HEK293 (cell line): Measurements from ENCODE around the gene KCNJ6.

Experiments
- CTCF ChIA-PET: fragments of 350-600 bp; formaldehyde crosslinking; extraction: SDS; loops from one replicate; lab custom pipeline; 2021; ENCODE audit warnings: antibody characterized with exemption; lab: Yijun Ruan, JAX
- POLR2A ChIA-PET: fragments of 300-600 bp; formaldehyde crosslinking; extraction: SDS; loops from one replicate; lab custom pipeline; 2020; ENCODE audit warnings: antibody characterized with exemption, inconsistent platforms; lab: Yijun Ruan, JAX
- H3K27ac ChIP-seq: fragments of 200-500 bp; sonication (Bioruptor generic); 2 replicates; pipeline ENCODE4 v1.5.1; 2014; ENCODE audit warnings: low read depth, low read length, control low read depth, inconsistent platforms; ENCODE audit errors: extremely low read depth
- H3K36me3 ChIP-seq, 2 experiments: fragments of 200-500 bp in 1 of 2; sonication (Bioruptor generic) in 1 of 2; 1 replicate in 1 of 2; 2 replicates in 1 of 2; pipeline ENCODE4 v1.5.1; 2014 to 2017; ENCODE audit warnings: inconsistent platforms in 2 of 2, low read length in 2 of 2; ENCODE audit not compliant: control insufficient read depth in 2 of 2, insufficient read depth in 1 of 2
- H3K4me1 ChIP-seq: fragments of 200-500 bp; sonication (Bioruptor generic); 2 replicates; pipeline ENCODE4 v1.5.1; 2014; ENCODE audit warnings: mild to moderate bottlenecking, low read length, inconsistent platforms; ENCODE audit not compliant: control insufficient read depth, insufficient read depth
- H3K4me3 ChIP-seq: 2 replicates; pipeline ENCODE4 v1.5.1; 2011; ENCODE audit warnings: low read depth, mild to moderate bottlenecking, control low read depth, low read length, moderate library complexity
- H3K9me3 ChIP-seq: fragments of 200-500 bp; sonication (Bioruptor generic); 2 replicates; pipeline ENCODE4 v1.5.1; 2014; ENCODE audit warnings: low read depth, low read length, inconsistent platforms; ENCODE audit not compliant: control insufficient read depth, insufficient read depth
- OSR2 ChIP-seq: fragments of 450-650 bp; formaldehyde crosslinking; IDR thresholded peaks from 2 replicates; pipeline ENCODE4 v1.5.1; 2016; ENCODE audit warnings: missing biosample characterization, missing genetic modification characterization
- PRDM10 ChIP-seq: fragments of 450-650 bp; formaldehyde crosslinking; IDR thresholded peaks from 2 replicates; pipeline ENCODE4 v1.5.1; 2016; ENCODE audit warnings: missing biosample characterization, missing genetic modification characterization
- PRDM6 ChIP-seq: fragments of 450-650 bp; formaldehyde crosslinking; IDR thresholded peaks from 2 replicates; pipeline ENCODE4 v1.5.1; 2017; ENCODE audit warnings: missing biosample characterization, missing genetic modification characterization
- TRIM28 ChIP-seq: IDR thresholded peaks from 2 replicates; pipeline ENCODE4 v1.6.1; 2011; ENCODE audit warnings: low read length, control low read depth, borderline replicate concordance
- YY1 ChIP-seq: fragments of 450-650 bp; formaldehyde crosslinking; IDR thresholded peaks from 2 replicates; pipeline ENCODE4 v1.5.1; 2018; ENCODE audit warnings: missing biosample characterization, missing genetic modification characterization
- ZNF138 ChIP-seq: fragments of 450-650 bp; formaldehyde crosslinking; IDR thresholded peaks from 2 replicates; pipeline ENCODE4 v1.5.1; 2016; ENCODE audit warnings: missing biosample characterization, missing genetic modification characterization, borderline replicate concordance
- ZNF16 ChIP-seq: fragments of 450-650 bp; formaldehyde crosslinking; IDR thresholded peaks from 2 replicates; pipeline ENCODE4 v1.5.1; 2016; ENCODE audit warnings: low read depth, missing biosample characterization, missing genetic modification characterization
- ZNF19 ChIP-seq: fragments of 450-650 bp; formaldehyde crosslinking; IDR thresholded peaks from 2 replicates; pipeline ENCODE4; 2016; ENCODE audit warnings: missing biosample characterization, missing genetic modification characterization, low read depth
- ZNF202 ChIP-seq: fragments of 450-650 bp; formaldehyde crosslinking; IDR thresholded peaks from 2 replicates; pipeline ENCODE4 v1.5.1; 2016; ENCODE audit warnings: missing biosample characterization, missing genetic modification characterization, borderline replicate concordance
- ZNF211 ChIP-seq: fragments of 450-650 bp; formaldehyde crosslinking; IDR thresholded peaks from 2 replicates; pipeline ENCODE4 v1.5.1; 2016; ENCODE audit warnings: low read depth, missing biosample characterization, missing genetic modification characterization
- ZNF214 ChIP-seq: fragments of 450-650 bp; formaldehyde crosslinking; IDR thresholded peaks from 2 replicates; pipeline ENCODE4 v1.5.1; 2017; ENCODE audit warnings: missing biosample characterization, mild to moderate bottlenecking, missing genetic modification characterization, borderline replicate concordance
- ZNF223 ChIP-seq: fragments of 450-650 bp; formaldehyde crosslinking; IDR thresholded peaks from 2 replicates; pipeline ENCODE4 v1.5.1; 2016; ENCODE audit warnings: missing biosample characterization, missing genetic modification characterization
- ZNF23 ChIP-seq: fragments of 450-650 bp; formaldehyde crosslinking; IDR thresholded peaks from 2 replicates; pipeline ENCODE4 v1.5.1; 2016; ENCODE audit warnings: missing biosample characterization, missing genetic modification characterization, borderline replicate concordance
- ZNF280D ChIP-seq: fragments of 450-650 bp; formaldehyde crosslinking; IDR thresholded peaks from 2 replicates; pipeline ENCODE4 v1.5.1; 2016; ENCODE audit warnings: missing biosample characterization, missing genetic modification characterization
- ZNF473 ChIP-seq: fragments of 450-650 bp; formaldehyde crosslinking; IDR thresholded peaks from 2 replicates; pipeline ENCODE4 v1.5.1; 2017; ENCODE audit warnings: missing biosample characterization, missing genetic modification characterization
- ZNF488 ChIP-seq: fragments of 450-650 bp; formaldehyde crosslinking; IDR thresholded peaks from 2 replicates; pipeline ENCODE4 v1.5.1; 2016; ENCODE audit warnings: missing biosample characterization, missing genetic modification characterization
- ZNF529 ChIP-seq: fragments of 450-650 bp; formaldehyde crosslinking; IDR thresholded peaks from 2 replicates; pipeline ENCODE4 v1.5.1; 2017; ENCODE audit warnings: missing genetic modification characterization, missing biosample characterization; ENCODE audit not compliant: insufficient replicate concordance
- ZNF580 ChIP-seq: fragments of 450-650 bp; formaldehyde crosslinking; IDR thresholded peaks from 2 replicates; pipeline ENCODE4 v1.5.1; 2016; ENCODE audit warnings: missing biosample characterization, missing genetic modification characterization
- ZNF660 ChIP-seq: fragments of 450-650 bp; IDR thresholded peaks from 2 replicates; pipeline ENCODE4 v1.5.1; 2018; ENCODE audit warnings: missing biosample characterization, mild to moderate bottlenecking, missing genetic modification characterization

KCNJ6 gene

GRCh38 chr21:37915497-37915911, 753 bp downstream of the KCNJ6 start:
- POLR2A ChIA-PET: no interaction called here
- Histone ChIP-seq H3K36me3 (no peaks in the 10 kb centered on the region), H3K4me1 (peaks cover 11% of the 10 kb centered on the region), H3K4me3 (peak overlapping the region; percentile 16), H3K27ac (no peak overlapping the region), H3K9me3 (no peaks in the 10 kb centered on the region)
- CTCF ChIA-PET: interaction anchor here (0.6 to 2.1 kb wide), 8 partner anchors 9 to 1284 kb away, joined by 3 to 15 read pairs (median 6); no protein-coding TSS in a partner anchor
- TF ChIP-seq ZNF16 (tag by site-specific recombination): no peak
- TF ChIP-seq ZNF214 (tag by site-specific recombination): no peak
- no peak for TF ChIP-seq ZNF211 (tag by site-specific recombination)
- TF ChIP-seq ZNF223 (tag by site-specific recombination): no peak
- TF ChIP-seq ZNF138 (tag by site-specific recombination): no peak
- no peak for TF ChIP-seq ZNF19 (tag by site-specific recombination)
- no peak for TF ChIP-seq TRIM28
- no peak for TF ChIP-seq ZNF473
- no peak for TF ChIP-seq ZNF202 (tag by site-specific recombination)
- TF ChIP-seq YY1 (tag by site-specific recombination): no peak
- no peak for TF ChIP-seq ZNF660 (tag by site-specific recombination)
- no peak for TF ChIP-seq ZNF280D (tag by site-specific recombination)
- no peak for TF ChIP-seq PRDM6 (tag by site-specific recombination)
- TF ChIP-seq ZNF488 (tag by site-specific recombination): no peak
- TF ChIP-seq PRDM10 (tag by site-specific recombination): no peak
- TF ChIP-seq OSR2 (tag by site-specific recombination): no peak
- TF ChIP-seq, all 188 proteins: peak for 0

- Histone ChIP-seq H3K36me3 (no peaks in the 10 kb centered on the region), H3K27ac (no peak overlapping the region), H3K4me3 (no peak overlapping the region)
- CTCF ChIA-PET: interaction anchor here (0.6 to 1.2 kb wide), 3 partner anchors 51 to 329 kb away, joined by 3 read pairs; no protein-coding TSS in a partner anchor
- POLR2A ChIA-PET: no interaction called here
- TF ChIP-seq ZNF529 (tag by site-specific recombination) (no peak), ZNF580 (tag by site-specific recombination) (no peak), ZNF23 (tag by site-specific recombination) (no peak), ZNF660 (tag by site-specific recombination) (no peak), ZNF211 (tag by site-specific recombination) (no peak)
- TF ChIP-seq, all 188 proteins: peak for 0
- Histone ChIP-seq H3K9me3 (no peaks in the 10 kb centered on the region), H3K4me1 (peaks cover 11% of the 10 kb centered on the region)
Measured at GRCh38 chr21:37912616-37913015, 3.6 kb downstream of the KCNJ6 start.
